Smooth muscle cell (in vitro differentiated cells): ENCODE data around the gene BACE2. TPM values are rescaled to one million over a fixed set of nuclear protein-coding genes. Genes with fewer than 3 reads are reported as not detected.

Experiments used
- DNase-seq: peaks from one replicate; lab custom pipeline; 2025; ENCODE audit not compliant: unreplicated experiment; lab: John Stamatoyannopoulos, UW
- H2AFZ ChIP-seq: fragments of 200-600 bp; sonication (generic); 2 replicates; pipeline ENCODE4 v1.6.0; 2016; ENCODE audit warnings: antibody characterized with exemption, low read depth, mild to moderate bottlenecking
- H3F3A ChIP-seq: fragments of 200-600 bp; sonication (generic); 2 replicates; pipeline ENCODE4 v1.6.0; 2017; ENCODE audit warnings: antibody characterized with exemption, low read depth
- H3K27ac ChIP-seq: fragments of 200-600 bp; sonication (generic); 2 replicates; pipeline ENCODE4 v1.5.1; 2016; ENCODE audit warnings: low read depth, mild to moderate bottlenecking
- H3K27me3 ChIP-seq: fragments of 200-600 bp; sonication (generic); 2 replicates; pipeline ENCODE4 v1.6.1; 2016; ENCODE audit warnings: low read depth, mild to moderate bottlenecking
- H3K36me3 ChIP-seq: fragments of 200-600 bp; sonication (generic); 2 replicates; pipeline ENCODE4 v1.5.1; 2016; ENCODE audit warnings: low read depth
- H3K4me1 ChIP-seq: fragments of 200-600 bp; sonication (generic); 2 replicates; pipeline ENCODE4 v1.5.1; 2016; ENCODE audit warnings: low read depth
- H3K4me2 ChIP-seq: fragments of 200-600 bp; sonication (generic); 2 replicates; pipeline ENCODE4 v1.6.0; 2016; ENCODE audit warnings: mild to moderate bottlenecking
- H3K4me3 ChIP-seq: fragments of 200-600 bp; sonication (generic); 2 replicates; pipeline ENCODE4 v1.5.1; 2016; ENCODE audit warnings: mild to moderate bottlenecking
- H3K79me2 ChIP-seq: fragments of 200-600 bp; sonication (generic); 2 replicates; pipeline ENCODE4 v1.6.0; 2016; ENCODE audit warnings: low read depth, mild to moderate bottlenecking
- H3K9ac ChIP-seq: fragments of 200-600 bp; sonication (generic); 2 replicates; pipeline ENCODE4 v1.6.0; 2016; ENCODE audit warnings: low read depth
- H3K9me3 ChIP-seq: fragments of 200-600 bp; sonication (generic); replicated peaks from 2 replicates; pipeline ENCODE4 v1.5.1; 2016; ENCODE audit warnings: low read depth
- H4K20me1 ChIP-seq: fragments of 200-600 bp; sonication (generic); 2 replicates; pipeline ENCODE4 v1.6.0; 2016; ENCODE audit warnings: low read depth
- WGBS: methylation state at CpG from one replicate; pipeline ENCODE4 v1.1.7; 2016; ENCODE audit warnings: low lambda C conversion rate; 5-methylcytosine and 5-hydroxymethylcytosine counted together
- polyA plus RNA-seq: library from polyadenylated mRNA; unstranded; fragments of >200 nt; fragmentation: Nextera tagmentation; extraction: Ambion mirVana; gene quantifications from 2 replicates; pipeline ENCODE4 v1.2.1, GENCODE V29; 2016
- total RNA-seq: library from RNA; depleted of rRNA; stranded (reverse); fragments of >200 nt; gene quantifications from 2 replicates; pipeline ENCODE4 v1.2.3, GENCODE V29; 2014
- TF ChIP-seq, protein P1 (sequence below): fragments of 200-600 bp; sonication (generic); IDR thresholded peaks from 2 replicates; pipeline ENCODE4 v1.5.1; 2017; ENCODE audit warnings: borderline replicate concordance, mild to moderate bottlenecking, antibody characterized with exemption; ENCODE audit not compliant: insufficient read depth, poor library complexity, severe bottlenecking

Gene BACE2
- total and polyA plus RNA-seq, 2 experiments from 2014 or later, result 25.3 to 33.3 TPM

DNA sequence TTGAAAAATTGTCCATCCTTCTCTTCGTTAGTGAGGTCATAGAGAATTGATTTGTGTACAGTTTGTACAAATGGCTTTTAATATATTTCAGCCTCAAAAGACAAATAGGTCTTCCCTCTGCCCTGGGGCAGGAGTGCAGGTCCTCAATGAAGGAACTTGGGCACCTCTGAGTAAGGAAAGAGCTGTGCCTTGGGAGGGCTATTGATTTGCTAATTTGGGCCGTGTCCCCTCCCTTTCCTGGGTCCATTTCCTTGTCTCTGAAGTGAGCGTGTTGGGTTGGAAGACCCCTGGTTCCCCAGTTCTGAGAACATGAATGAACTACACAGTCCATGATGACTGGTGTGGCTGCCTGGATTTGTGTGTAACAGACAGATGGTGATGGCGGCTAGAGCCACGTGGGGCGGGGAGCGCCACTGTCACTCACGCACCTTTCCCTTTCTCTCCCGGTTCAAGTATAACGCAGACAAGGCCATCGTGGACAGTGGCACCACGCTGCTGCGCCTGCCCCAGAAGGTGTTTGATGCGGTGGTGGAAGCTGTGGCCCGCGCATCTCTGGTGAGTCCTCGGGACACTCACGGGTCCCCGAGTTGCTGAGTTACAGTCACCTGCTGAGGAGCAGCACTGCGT, 77.7 kb downstream of the BACE2 start:
- Histone ChIP-seq H3F3A (no peaks in the 10 kb centered on the region), H3K9me3 (no peaks in the 10 kb centered on the region), H3K4me3 (no peak overlapping the region), H3K27me3 (no peaks in the 10 kb centered on the region), H3K36me3 (no peaks in the 10 kb centered on the region), H3K79me2 (no peaks in the 10 kb centered on the region), H4K20me1 (no peaks in the 10 kb centered on the region), H3K27ac (no peak overlapping the region), H3K4me2 (no peak overlapping the region), H2AFZ (no peak overlapping the region), H3K9ac (no peak overlapping the region), H3K4me1 (no peaks in the 10 kb centered on the region)
- TF ChIP-seq, protein P1, sequence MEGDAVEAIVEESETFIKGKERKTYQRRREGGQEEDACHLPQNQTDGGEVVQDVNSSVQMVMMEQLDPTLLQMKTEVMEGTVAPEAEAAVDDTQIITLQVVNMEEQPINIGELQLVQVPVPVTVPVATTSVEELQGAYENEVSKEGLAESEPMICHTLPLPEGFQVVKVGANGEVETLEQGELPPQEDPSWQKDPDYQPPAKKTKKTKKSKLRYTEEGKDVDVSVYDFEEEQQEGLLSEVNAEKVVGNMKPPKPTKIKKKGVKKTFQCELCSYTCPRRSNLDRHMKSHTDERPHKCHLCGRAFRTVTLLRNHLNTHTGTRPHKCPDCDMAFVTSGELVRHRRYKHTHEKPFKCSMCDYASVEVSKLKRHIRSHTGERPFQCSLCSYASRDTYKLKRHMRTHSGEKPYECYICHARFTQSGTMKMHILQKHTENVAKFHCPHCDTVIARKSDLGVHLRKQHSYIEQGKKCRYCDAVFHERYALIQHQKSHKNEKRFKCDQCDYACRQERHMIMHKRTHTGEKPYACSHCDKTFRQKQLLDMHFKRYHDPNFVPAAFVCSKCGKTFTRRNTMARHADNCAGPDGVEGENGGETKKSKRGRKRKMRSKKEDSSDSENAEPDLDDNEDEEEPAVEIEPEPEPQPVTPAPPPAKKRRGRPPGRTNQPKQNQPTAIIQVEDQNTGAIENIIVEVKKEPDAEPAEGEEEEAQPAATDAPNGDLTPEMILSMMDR, result no peak
- DNase-seq, result no peak
- 93% methylated on average over 20 of the region's 20 CpGs for WGBS

DNA sequence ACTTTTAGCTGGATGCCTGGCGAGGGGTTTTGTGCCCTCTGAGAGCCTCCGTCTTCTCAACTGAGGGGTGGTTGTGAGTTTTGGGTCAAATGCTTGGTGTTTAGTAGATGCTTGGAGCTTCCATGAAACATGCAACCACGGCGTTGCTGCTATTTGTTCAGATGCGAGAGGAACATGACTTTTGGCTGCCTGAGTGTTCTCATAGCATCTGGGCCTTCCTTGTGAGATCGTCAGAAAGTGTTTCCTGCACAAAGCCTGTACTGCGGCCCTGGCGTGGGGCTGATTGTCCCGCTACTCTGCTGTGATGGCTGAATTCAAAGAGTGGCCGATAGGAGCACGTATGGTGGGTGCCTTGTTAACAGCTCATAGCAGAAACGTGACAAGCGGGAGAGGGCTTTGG, 78.8 kb downstream of the BACE2 start:
- H3K79me2 ChIP-seq, result no peaks in the 10 kb centered on the region
- H4K20me1 ChIP-seq, result no peaks in the 10 kb centered on the region
- H3K4me2 ChIP-seq, result no peak overlapping the region
- H3K9me3 ChIP-seq, result no peaks in the 10 kb centered on the region
- no peaks in the 10 kb centered on the region for H3K27me3 ChIP-seq
- DNase-seq, result no peak
- no peaks in the 10 kb centered on the region for H3F3A ChIP-seq
- H3K9ac ChIP-seq, result no peak overlapping the region
- no peaks in the 10 kb centered on the region for H3K36me3 ChIP-seq
- no peaks in the 10 kb centered on the region for H3K4me1 ChIP-seq
- H3K4me3 ChIP-seq, result no peak overlapping the region
- TF ChIP-seq, protein P1, result no peak
- WGBS, result 94% methylated on average over 13 of the region's 13 CpGs
- H2AFZ ChIP-seq, result no peak overlapping the region
- H3K27ac ChIP-seq, result no peak overlapping the region

DNA sequence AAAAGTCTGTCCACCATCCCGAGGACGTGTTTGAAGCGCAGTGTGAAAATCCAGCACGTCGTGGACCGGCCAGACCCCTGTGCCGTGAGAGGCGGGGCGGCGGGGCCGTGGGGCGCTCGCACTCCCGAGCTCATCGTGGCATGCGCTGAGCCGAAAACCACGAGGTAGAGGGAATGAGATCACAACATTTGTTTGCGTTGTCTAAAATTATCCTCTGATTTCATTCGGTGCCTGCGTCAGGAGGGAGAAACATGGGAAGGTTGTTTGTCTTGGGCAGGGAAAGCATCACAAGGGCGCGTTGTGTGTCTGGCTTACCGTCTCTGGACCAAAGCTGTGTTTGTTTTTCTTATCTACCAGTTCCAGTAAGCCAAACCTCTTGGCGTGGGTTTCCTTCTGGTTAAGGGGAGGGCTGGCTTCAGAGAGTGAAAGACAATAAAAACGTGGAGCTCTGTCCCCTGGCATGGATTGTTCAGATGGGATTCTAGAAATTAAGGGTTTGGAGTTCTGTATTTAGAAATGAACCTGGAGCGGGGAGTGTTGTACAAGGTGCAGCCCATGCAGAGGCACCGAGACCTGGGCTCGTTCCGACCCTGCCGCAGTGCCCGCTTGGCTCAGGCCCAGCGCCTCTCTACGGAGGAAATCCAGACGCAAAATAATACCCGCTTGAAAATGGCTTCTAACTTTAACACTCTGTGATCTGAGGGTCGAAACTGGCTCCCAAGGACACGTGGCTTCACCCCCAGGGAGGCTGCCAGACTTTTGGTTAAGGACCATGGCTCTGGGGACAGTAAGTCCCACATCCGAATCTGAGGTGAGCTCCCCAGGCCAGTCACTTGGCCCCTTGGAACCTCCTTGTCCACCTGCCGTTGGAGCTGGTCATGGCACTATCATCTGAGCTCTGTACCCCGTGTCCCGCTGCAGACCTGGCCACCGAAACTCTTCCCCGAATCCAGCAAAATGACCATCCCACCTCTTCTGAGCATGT, 79.9 kb downstream of the BACE2 start:
- Histone ChIP-seq H3K4me1 (no peaks in the 10 kb centered on the region), H3K36me3 (no peaks in the 10 kb centered on the region), H4K20me1 (no peaks in the 10 kb centered on the region), H3K9ac (no peak overlapping the region), H3F3A (no peaks in the 10 kb centered on the region), H2AFZ (no peak overlapping the region), H3K9me3 (no peaks in the 10 kb centered on the region), H3K79me2 (no peaks in the 10 kb centered on the region), H3K4me3 (no peak overlapping the region), H3K27ac (no peak overlapping the region), H3K27me3 (no peaks in the 10 kb centered on the region), H3K4me2 (no peak overlapping the region)
- 82% methylated on average over 44 of the region's 44 CpGs for WGBS
- no peak for DNase-seq
- TF ChIP-seq, protein P1, result no peak
